ENCODE measurements around the gene SEPSECS.

Gene SEPSECS

DNA sequence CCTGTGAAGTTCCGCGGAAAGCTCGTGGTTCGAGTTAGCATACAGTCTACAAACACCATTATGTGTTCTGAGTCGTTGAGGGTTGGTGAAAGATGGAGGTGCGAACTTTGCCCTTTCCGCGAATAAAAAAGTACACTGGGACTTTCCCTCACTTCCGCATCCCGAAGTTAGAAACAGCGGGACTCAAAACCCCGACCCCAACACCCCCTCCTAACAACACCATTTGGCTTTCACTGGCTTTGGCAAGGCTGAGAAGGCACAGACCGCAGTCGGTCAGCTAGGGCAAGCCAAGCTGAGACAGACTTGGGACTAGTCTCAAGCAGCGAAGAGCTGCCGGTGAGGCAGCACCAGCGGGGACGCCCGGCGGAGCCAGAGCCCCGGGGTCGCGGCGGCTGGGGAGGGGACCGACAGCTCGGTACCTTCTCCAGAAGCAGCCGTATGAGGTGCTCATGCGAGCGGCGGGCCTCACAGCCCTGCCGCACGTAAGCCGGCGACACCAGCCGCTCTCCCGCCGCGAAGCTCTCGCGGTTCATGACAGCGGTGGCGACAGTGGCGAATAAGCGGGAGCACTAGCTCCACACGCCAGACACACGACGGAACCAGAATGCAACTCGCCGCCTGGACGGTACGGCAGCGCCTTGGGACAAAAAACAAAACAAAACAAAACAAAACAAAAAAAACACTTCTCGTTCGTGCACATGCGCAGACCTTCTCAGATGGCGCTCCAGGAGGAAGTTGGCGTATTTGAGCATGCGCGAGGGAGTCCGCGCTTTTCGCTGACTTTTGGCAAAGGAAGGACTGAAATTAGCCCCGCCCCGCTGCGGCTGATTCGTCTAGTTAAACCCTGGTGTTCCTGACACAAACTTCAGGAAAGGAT lies at the start of gene SEPSECS:
Gene SEPSECS (minus strand): TSS at position 613 of the 877 bp plus-strand sequence. CDS start 80 bp downstream, at position 533.
- peak; percentile 85 for DNase-seq (ENCODE audit: low spot score)
- TF ChIP-seq, protein P1, sequence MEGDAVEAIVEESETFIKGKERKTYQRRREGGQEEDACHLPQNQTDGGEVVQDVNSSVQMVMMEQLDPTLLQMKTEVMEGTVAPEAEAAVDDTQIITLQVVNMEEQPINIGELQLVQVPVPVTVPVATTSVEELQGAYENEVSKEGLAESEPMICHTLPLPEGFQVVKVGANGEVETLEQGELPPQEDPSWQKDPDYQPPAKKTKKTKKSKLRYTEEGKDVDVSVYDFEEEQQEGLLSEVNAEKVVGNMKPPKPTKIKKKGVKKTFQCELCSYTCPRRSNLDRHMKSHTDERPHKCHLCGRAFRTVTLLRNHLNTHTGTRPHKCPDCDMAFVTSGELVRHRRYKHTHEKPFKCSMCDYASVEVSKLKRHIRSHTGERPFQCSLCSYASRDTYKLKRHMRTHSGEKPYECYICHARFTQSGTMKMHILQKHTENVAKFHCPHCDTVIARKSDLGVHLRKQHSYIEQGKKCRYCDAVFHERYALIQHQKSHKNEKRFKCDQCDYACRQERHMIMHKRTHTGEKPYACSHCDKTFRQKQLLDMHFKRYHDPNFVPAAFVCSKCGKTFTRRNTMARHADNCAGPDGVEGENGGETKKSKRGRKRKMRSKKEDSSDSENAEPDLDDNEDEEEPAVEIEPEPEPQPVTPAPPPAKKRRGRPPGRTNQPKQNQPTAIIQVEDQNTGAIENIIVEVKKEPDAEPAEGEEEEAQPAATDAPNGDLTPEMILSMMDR (IDR thresholded peaks at IDR 0.05; ENCODE audit: borderline replicate concordance, control extremely low read depth, extremely low read depth, insufficient read depth, missing control alignments) = no peak
- in situ Hi-C loops (cut with MboI; ENCODE audit: low sequenced_read_pairs, unreplicated experiment) = no loop called here

- in situ Hi-C loops (cut with MboI; ENCODE audit: low sequenced_read_pairs, unreplicated experiment) = no loop called here
- no peak for DNase-seq (ENCODE audit: low spot score)
- TF ChIP-seq, protein P1 (IDR thresholded peaks at IDR 0.05; ENCODE audit: borderline replicate concordance, control extremely low read depth, extremely low read depth, insufficient read depth, missing control alignments) = no peak
These were observed 49.5 kb upstream of the SEPSECS start for GRCh38 chr4:25209702-25210101.

GRCh38 chr4:25207997-25208396 lies 47.7 kb upstream of the SEPSECS start:
- in situ Hi-C loops (cut with MboI; ENCODE audit: low sequenced_read_pairs, unreplicated experiment) = no loop called here
- TF ChIP-seq, protein P1 (IDR thresholded peaks at IDR 0.05; ENCODE audit: borderline replicate concordance, control extremely low read depth, extremely low read depth, insufficient read depth, missing control alignments) = no peak
- no peak for DNase-seq (ENCODE audit: low spot score)

- in situ Hi-C loops (cut with MboI; ENCODE audit: low sequenced_read_pairs, unreplicated experiment) = no loop called here
These were observed 38.5 kb upstream of the SEPSECS start for GRCh38 chr4:25198713-25199112.

GRCh38 chr4:25190407-25190806 lies 30.2 kb upstream of the SEPSECS start:
- TF ChIP-seq, protein P1 (IDR thresholded peaks at IDR 0.05; ENCODE audit: borderline replicate concordance, control extremely low read depth, extremely low read depth, insufficient read depth, missing control alignments) = no peak
- in situ Hi-C loops (cut with MboI; ENCODE audit: low sequenced_read_pairs, unreplicated experiment) = no loop called here
- DNase-seq (ENCODE audit: low spot score) = no peak

More at GRCh38 chr4:25198713-25199112, 38.5 kb upstream of the SEPSECS start:
- DNase-seq (ENCODE audit: low spot score) = no peak
- TF ChIP-seq, protein P1 (IDR thresholded peaks at IDR 0.05; ENCODE audit: borderline replicate concordance, control extremely low read depth, extremely low read depth, insufficient read depth, missing control alignments) = no peak

DNA sequence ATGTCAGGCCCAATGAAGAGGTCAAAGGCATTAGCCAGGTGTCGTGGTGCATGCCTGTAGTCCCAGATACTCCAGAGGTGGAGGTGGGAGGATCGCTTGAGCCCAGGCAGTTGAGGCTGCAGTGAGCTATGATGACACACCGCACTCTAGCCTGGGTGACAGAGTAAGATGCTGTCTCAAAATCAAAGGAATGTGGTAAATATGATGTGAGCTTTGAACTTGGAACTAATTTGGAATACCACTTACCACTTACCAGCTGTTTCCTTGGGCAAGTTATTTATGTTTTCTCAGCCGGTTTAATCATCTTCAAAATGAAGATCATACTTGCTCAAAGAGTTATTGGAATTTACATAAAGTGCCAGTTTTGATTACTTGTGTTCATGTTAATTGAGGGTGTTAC lies 23.8 kb upstream of the SEPSECS start:
- in situ Hi-C loops (cut with MboI; ENCODE audit: low sequenced_read_pairs, unreplicated experiment) = loop anchor here (10.0 kb wide), 1 partner anchor 181 kb away; no protein-coding TSS in a partner anchor
- DNase-seq (ENCODE audit: low spot score) = no peak
- TF ChIP-seq, protein P1 (IDR thresholded peaks at IDR 0.05; ENCODE audit: borderline replicate concordance, control extremely low read depth, extremely low read depth, insufficient read depth, missing control alignments) = no peak

Data from GM13976 (cell line).